Activated naive CD4-positive, alpha-beta T cell treated with anti-CD3 and anti-CD28 coated beads, Interleukin-2, amount 10 ng/mL, durations not matched to agents 7 days and 5 days (primary cell): Measurements from ENCODE around the gene TIMM23.
"Not testable (repeated sequence)": the region's sequence is repeated elsewhere in the genome, so short reads cannot be mapped to it uniquely, and the experiment has no call there.

Experiments used
- CTCF ChIA-PET: fragments of 350-600 bp; sonication (Branson Sonifier 250); formaldehyde crosslinking; loops from one replicate; lab custom pipeline; 2021; ENCODE audit warnings: antibody characterized with exemption; lab: Charles Lee
- DNase-seq: peaks from one replicate; pipeline ENCODE4 v3.0.0-alpha.2; 2020
- H3K27ac Mint-ChIP-seq: one replicate; pipeline ENCODE4 v1.8.0; 2021; ENCODE audit warnings: mild to moderate bottlenecking, moderate library complexity, mixed read lengths
- H3K27me3 Mint-ChIP-seq: one replicate; pipeline ENCODE4 v1.8.0; 2021; ENCODE audit warnings: mild to moderate bottlenecking, mixed read lengths
- H3K36me3 Mint-ChIP-seq: one replicate; pipeline ENCODE4 v1.8.0; 2021; ENCODE audit warnings: mixed read lengths
- H3K4me1 Mint-ChIP-seq: one replicate; pipeline ENCODE4 v1.8.0; 2021; ENCODE audit warnings: mixed read lengths
- H3K4me3 Mint-ChIP-seq: one replicate; pipeline ENCODE4 v1.8.0; 2021; ENCODE audit warnings: mild to moderate bottlenecking, moderate library complexity, mixed read lengths
- H3K9me3 Mint-ChIP-seq: one replicate; pipeline ENCODE4 v1.8.0; 2021; ENCODE audit warnings: mixed read lengths

The TIMM23 gene, protein sequence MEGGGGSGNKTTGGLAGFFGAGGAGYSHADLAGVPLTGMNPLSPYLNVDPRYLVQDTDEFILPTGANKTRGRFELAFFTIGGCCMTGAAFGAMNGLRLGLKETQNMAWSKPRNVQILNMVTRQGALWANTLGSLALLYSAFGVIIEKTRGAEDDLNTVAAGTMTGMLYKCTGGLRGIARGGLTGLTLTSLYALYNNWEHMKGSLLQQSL

DNA sequence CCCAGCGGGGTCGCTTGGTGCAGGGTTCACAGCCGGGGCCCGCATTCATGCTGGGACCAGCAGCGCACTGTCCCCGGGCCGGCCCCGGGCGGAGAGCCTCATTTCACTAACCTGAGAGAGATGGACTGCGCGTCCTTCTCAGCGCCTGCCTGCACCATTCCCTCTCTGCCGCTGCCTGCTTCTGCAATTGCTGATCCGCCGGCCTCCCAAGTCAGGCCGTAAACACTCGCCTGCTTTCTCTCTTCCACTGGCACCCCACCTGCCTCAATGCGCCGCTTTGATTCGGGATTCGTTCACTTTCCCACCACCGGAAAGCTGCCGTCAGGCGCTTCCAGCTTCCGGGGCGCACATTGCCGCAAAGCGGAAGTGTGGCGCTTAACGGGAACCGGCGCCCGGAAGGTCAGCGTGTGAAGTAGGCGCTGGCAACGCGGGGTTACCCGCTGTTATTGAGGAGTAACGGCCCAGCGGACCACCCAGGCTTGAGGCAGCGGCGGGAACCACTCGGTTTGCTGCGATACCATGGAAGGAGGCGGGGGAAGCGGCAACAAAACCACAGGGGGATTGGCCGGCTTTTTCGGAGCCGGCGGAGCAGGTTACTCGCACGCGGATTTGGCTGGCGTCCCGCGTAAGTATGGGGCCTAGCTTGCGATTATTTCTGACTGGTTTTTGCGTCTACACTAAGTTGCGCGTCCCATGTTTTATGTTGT lies at the start of gene TIMM23:
TIMM23 (plus strand) TSS at position 384 of the 707 bp plus-strand sequence; CDS start at position 520, 136 bp downstream.
- CTCF ChIA-PET, H3K9me3 Mint-ChIP-seq, H3K27me3 Mint-ChIP-seq: not testable (repeated sequence)
- H3K27ac Mint-ChIP-seq: peak within 1 kb of the TSS; percentile 95
- peaks cover 18% of the 10 kb centered on the region for H3K36me3 Mint-ChIP-seq
- H3K4me1 Mint-ChIP-seq: peaks cover 45% of the 10 kb centered on the region
- H3K4me3 Mint-ChIP-seq: peak within 1 kb of the TSS; percentile 98
- peak; percentile 91 for DNase-seq

DNA sequence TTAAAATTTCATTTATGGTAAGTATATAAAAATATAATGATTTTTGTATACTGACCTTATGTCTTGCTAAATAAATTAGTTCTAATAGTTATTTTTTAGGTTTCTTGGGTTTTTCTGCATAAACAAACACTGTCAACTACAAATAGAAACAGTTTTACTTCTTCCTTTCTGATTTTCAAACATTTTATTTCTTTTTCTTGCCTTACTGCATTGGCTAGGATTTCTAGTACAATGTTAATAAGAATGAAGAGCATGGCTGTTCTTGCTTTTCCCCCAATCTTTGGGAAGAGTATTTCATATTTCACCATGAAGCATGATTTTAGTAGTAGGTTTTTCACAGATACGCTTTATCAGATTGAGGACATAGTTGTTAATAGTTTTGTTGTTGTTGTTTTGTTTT lies 45.5 kb upstream of the TIMM23 start:
- H3K27me3 Mint-ChIP-seq, H3K9me3 Mint-ChIP-seq, H3K4me3 Mint-ChIP-seq, CTCF ChIA-PET, DNase-seq, H3K4me1 Mint-ChIP-seq, H3K27ac Mint-ChIP-seq: not testable (repeated sequence)
- H3K36me3 Mint-ChIP-seq: peaks cover 12% of the 10 kb centered on the region

DNA sequence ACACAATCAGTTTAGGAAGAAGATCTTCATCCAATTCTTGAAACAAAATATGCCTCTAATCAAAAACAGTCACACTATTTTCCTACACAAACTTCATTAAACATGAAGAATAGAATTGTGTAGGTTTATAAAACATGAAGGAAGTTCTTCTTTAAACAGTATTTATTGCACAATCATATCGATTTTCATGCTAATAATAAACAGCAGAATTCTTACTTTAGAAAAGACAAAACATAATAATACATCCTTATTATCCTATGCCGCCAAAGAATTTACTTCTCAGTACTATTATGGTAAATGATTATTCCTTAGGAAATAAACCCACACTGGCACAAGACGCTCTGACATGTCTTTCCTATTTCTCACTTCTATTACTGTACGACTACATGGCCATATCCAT lies 41.0 kb upstream of the TIMM23 start:
- H3K36me3 Mint-ChIP-seq: peaks cover 15% of the 10 kb centered on the region
- not testable (repeated sequence) for H3K4me1 Mint-ChIP-seq, DNase-seq

DNA sequence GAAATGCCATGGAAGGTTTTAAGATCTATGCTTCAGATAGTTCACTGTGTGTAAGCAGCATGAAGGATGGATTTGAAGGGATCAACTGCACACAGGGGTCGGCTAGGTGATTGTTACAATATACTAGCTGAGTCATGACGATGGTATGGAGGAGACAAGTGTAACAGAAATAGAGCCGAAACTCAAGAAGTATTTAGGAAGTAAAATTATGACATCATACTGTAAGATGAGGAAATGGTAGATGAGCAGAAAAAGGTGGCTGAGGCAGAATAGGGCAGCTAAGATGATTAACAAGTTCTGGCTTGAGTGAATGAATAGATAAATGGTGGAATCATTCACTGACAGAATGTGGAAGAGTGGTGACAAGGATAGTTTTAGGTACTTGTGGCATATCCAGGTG lies 37.5 kb upstream of the TIMM23 start:
- H3K27me3 Mint-ChIP-seq, H3K4me1 Mint-ChIP-seq, CTCF ChIA-PET, DNase-seq, H3K4me3 Mint-ChIP-seq, H3K9me3 Mint-ChIP-seq, H3K36me3 Mint-ChIP-seq, H3K27ac Mint-ChIP-seq: not testable (repeated sequence)

More for the DNA sequence above, 41.0 kb upstream of the TIMM23 start:
- H3K27ac Mint-ChIP-seq, H3K27me3 Mint-ChIP-seq, H3K9me3 Mint-ChIP-seq, H3K4me3 Mint-ChIP-seq, CTCF ChIA-PET: not testable (repeated sequence)

DNA sequence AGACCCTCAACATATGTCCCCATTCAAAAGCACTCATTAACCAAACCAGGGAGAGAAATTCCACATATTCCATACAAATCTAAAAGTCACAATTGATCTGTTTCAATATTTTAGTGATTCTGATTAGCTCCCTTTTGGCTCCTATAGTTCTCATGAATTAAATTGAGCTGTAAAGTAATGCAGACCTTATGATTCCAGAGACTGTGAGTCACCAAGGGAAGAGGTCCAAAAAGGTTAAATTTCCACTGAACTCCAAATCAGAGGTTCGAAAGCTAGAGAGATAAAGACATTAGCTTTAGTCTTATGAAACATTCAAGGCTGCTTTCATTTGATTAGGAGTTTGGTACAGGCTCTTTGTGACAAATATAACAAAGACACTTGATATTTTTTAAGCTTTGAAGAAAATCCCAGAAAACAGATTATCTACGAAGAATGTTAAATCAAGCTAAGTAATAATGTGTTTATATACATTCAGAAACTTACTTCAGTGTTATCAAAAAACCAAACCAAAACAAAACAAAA lies 33.1 kb upstream of the TIMM23 start:
- H3K27ac Mint-ChIP-seq, CTCF ChIA-PET, H3K4me1 Mint-ChIP-seq, H3K27me3 Mint-ChIP-seq, H3K36me3 Mint-ChIP-seq, H3K4me3 Mint-ChIP-seq, H3K9me3 Mint-ChIP-seq, DNase-seq: not testable (repeated sequence)

DNA sequence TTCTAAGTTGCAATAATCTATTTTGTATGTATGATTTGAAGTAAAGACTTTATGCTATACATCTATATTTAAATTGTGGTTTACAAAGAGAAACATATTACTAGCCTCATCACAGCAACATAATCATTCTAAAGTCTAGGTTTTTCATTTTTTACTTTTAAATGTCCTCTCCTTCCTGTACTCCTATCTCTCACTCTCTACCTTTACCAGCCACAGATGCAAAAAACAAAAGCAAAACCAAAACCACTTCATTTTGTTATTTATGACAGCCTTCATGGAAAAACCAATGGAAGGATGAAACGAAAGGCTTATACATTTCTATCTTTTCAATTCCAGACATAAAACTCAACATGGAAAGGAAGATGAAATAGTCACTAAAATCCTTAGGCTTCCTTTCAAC lies 31.1 kb upstream of the TIMM23 start:
- H3K36me3 Mint-ChIP-seq, H3K27ac Mint-ChIP-seq, DNase-seq, H3K4me1 Mint-ChIP-seq, H3K9me3 Mint-ChIP-seq, H3K27me3 Mint-ChIP-seq, CTCF ChIA-PET, H3K4me3 Mint-ChIP-seq: not testable (repeated sequence)

DNA sequence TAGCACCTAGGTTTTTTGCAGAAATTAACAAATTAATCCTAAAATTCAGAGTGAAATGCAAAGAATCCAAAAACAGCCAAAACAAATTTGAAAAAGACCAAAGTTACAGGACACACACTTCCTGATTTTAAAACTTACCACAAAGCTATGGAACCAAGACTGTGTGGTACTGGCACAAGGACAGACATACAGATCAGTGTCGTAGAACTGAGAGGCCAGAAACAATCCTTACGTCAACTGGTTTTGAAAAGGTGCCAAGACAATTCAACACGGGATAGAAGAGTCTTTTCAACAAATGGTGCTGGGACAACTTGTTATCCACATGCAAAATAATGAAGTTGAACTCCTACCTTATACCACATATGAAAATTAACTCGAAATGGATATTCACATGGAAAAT lies 26.8 kb upstream of the TIMM23 start:
- not testable (repeated sequence) for H3K27me3 Mint-ChIP-seq, DNase-seq, H3K36me3 Mint-ChIP-seq

DNA sequence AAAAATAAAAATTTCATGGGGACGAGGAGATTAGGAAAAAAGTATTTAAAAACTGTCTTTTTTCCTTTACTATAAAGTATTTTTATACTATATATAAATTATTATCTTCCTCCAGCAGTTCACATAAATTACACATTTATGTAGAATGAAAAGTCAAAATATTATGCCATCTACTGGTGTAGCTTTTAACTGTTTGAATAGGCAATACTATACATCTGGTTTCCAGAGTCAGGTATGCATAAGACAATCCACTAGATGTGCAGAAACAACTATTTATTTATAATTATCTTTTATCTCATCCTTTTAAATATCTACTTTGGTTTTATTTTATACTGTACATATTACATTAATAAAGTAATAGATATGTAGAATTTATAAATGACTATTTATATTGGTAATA lies 24.9 kb upstream of the TIMM23 start:
- H3K27ac Mint-ChIP-seq, CTCF ChIA-PET, H3K4me1 Mint-ChIP-seq, H3K4me3 Mint-ChIP-seq, H3K27me3 Mint-ChIP-seq, H3K9me3 Mint-ChIP-seq, H3K36me3 Mint-ChIP-seq, DNase-seq: not testable (repeated sequence)

More for the DNA sequence above, 26.8 kb upstream of the TIMM23 start:
- H3K4me1 Mint-ChIP-seq, H3K4me3 Mint-ChIP-seq, H3K9me3 Mint-ChIP-seq, H3K27ac Mint-ChIP-seq, CTCF ChIA-PET: not testable (repeated sequence)

DNA sequence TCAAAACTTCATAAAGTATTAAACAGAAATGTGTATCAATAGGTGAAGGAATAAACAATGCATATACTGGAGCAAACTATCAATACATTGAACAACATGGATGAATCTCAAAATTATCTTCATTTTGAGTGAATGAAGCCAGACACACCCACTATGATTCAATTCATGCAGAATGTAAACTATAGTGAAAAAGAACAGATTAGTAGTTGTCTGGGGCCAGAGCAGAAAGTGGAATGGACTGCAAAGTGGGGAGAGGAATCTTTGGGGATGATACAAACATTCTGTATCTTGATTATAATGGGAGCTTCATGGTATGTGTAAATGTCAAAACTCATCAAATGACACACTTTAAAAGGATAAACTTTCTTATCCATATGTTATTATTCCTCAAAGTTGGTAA lies 23.5 kb upstream of the TIMM23 start:
- H3K27me3 Mint-ChIP-seq, H3K4me3 Mint-ChIP-seq, H3K36me3 Mint-ChIP-seq, DNase-seq, H3K9me3 Mint-ChIP-seq, H3K27ac Mint-ChIP-seq, H3K4me1 Mint-ChIP-seq, CTCF ChIA-PET: not testable (repeated sequence)

DNA sequence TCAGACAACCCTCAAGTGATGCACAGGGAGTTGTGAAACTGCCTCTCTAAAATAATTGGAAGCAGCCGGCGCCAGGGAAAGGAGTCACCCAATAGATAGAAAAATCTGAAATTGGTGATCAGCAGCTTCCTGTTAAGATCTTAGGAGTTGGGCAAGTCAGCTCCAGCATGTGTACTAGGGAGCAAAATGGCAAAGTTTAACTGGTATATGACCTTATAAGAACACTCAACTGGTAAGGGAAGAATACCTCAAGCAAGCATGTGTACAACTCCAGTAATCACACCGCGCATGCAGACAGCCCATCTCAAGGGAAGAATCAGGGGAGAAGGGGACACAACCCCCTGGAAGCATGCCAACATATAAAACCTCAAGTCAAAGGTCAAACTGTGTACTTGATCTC lies 17.9 kb upstream of the TIMM23 start:
- CTCF ChIA-PET, DNase-seq, H3K27me3 Mint-ChIP-seq, H3K9me3 Mint-ChIP-seq, H3K27ac Mint-ChIP-seq, H3K4me1 Mint-ChIP-seq, H3K4me3 Mint-ChIP-seq, H3K36me3 Mint-ChIP-seq: not testable (repeated sequence)

DNA sequence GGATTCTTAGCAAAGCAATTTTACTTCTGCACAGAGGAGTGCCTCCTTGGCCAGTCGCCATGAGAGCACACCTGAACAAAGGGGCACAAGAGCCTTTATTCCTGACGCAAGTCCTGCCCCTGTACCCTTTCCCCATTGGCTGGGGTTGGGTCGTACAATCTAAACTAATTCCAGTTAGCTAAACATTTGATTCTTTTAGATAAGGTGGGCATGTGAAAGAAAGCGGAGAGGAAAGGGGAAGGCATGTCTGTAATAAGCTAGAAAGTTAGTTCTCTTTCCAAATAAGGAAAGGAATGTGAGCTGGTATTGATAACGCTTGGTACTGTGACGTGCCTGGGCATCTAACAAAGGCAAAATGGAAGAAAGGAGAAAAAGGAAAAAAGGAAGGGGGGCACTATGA lies 15.7 kb upstream of the TIMM23 start:
- H3K9me3 Mint-ChIP-seq, H3K4me1 Mint-ChIP-seq, CTCF ChIA-PET, H3K27ac Mint-ChIP-seq, H3K27me3 Mint-ChIP-seq, H3K4me3 Mint-ChIP-seq, DNase-seq, H3K36me3 Mint-ChIP-seq: not testable (repeated sequence)

DNA sequence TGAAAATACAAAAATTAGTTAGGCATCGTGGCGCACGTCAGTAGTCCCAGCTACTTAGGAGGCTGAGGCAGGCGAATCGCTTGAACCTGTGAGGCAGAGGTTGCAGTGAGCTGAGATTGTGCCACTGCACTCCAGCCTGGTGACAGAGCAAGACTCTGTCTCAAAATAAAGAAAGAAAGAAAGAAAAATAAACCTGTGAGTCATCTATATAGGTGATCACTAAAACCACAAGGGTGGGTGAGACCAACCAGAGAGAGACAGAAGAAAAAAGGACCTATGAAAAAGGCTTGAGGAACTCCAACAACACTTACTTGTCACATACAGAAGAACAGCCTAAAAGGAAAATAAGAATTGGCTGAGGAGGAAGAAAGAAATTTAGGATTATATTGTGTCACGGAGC lies 14.4 kb upstream of the TIMM23 start:
- H3K27ac Mint-ChIP-seq, CTCF ChIA-PET, H3K4me3 Mint-ChIP-seq, DNase-seq, H3K4me1 Mint-ChIP-seq, H3K27me3 Mint-ChIP-seq, H3K9me3 Mint-ChIP-seq: not testable (repeated sequence)
- peaks cover 10% of the 10 kb centered on the region for H3K36me3 Mint-ChIP-seq

DNA sequence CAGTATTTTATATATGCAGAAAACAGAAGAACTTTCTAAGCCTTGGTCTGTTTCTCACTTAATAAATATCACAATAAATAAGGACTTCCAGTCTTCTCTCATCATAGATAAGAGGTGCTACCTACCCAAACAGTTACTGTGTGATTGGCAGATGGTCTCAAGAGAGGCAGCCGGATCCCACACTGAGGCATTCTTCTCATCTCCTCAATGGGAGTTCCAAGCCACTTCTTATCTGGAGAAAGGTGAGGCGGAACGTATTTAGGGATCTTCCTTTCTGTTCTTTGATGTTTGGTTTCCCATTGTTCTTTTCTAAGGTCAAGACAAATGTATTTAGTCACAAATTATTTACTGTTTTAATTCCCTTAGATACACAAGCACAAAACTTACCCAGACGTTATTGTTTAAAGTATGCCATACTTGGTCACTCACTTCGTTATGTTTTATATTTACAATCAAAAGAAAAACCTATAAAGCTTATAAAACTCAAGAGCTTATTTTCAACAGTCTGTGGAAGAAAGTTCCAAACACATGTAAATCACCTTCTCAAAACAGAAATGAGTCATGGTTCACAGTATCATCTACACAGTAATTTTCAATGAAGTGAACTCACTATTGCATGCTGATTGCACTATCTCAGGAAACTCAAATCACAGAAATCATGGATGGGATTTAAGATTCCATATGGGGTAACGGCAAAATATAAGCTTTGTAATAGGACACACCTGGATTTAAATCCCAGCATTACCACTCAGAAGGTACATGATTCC lies 9.4 kb upstream of the TIMM23 start:
- H3K27ac Mint-ChIP-seq, DNase-seq, CTCF ChIA-PET, H3K27me3 Mint-ChIP-seq, H3K4me1 Mint-ChIP-seq, H3K4me3 Mint-ChIP-seq, H3K9me3 Mint-ChIP-seq, H3K36me3 Mint-ChIP-seq: not testable (repeated sequence)

DNA sequence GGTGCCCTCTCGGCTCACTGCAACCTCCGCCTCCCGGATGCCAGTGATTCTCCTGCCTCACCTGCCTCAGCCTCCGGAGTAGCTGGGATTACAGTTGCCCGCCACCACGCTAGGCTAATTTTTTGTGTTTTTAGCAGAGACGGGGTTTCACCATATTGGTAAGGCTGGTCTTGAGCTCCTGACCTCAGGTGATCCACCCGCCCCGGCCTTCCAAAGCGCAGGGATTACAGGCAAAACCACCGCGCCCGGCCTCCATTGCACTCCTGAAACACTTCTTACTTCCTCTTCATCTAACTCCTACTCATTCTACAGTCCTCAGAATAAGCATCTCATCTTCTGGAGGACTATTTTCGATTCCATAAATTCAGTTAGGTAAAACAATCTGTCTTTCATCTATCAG lies 1.3 kb upstream of the TIMM23 start:
- CTCF ChIA-PET, H3K9me3 Mint-ChIP-seq, H3K27me3 Mint-ChIP-seq, H3K27ac Mint-ChIP-seq, DNase-seq: not testable (repeated sequence)
- peak overlapping the region; percentile 98 for H3K4me3 Mint-ChIP-seq
- peaks cover 18% of the 10 kb centered on the region for H3K36me3 Mint-ChIP-seq
- H3K4me1 Mint-ChIP-seq: peaks cover 45% of the 10 kb centered on the region

DNA sequence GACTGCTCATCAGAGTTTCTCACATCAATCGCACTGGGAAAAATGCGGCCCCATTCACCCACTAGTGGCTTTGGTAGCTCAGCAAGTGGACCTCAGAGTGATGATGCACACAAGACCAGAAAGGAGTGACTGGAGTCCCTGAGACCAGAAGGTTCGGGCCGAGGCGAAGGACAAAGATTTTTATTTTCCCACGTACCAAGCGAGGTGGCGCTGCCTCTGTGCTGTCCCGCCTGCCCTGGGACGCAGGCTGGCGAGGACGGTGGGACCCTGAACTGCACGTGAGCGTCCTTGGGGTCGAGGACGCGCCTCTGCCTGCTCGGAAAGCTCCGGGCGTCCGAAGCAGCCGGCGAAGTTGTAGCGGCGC lies 565 bp upstream of the TIMM23 start:
- H3K9me3 Mint-ChIP-seq, DNase-seq, H3K27me3 Mint-ChIP-seq, CTCF ChIA-PET: not testable (repeated sequence)
- Mint-ChIP-seq H3K4me3 (peak overlapping the region; percentile 98), H3K36me3 (peaks cover 18% of the 10 kb centered on the region), H3K4me1 (peaks cover 45% of the 10 kb centered on the region), H3K27ac (peak overlapping the region; percentile 87)
